Activated CD8-positive, alpha-beta T cell treated with anti-CD3 and anti-CD28 coated beads, Interleukin-2, amount 10 ng/mL, durations not matched to agents 7 days and 5 days (primary cell): Measurements from ENCODE around the gene BMAL1. TPM values are rescaled to one million over a fixed set of nuclear protein-coding genes. Genes with fewer than 3 reads are reported as not detected.

ENCODE experiments used
- ATAC-seq: fragments of 150-1000 bp; cut with Tn5 transposase; one replicate; pipeline ENCODE4 v1.10.0; 2021; ENCODE audit warnings: moderate library complexity
- CTCF ChIA-PET: fragments of 350-600 bp; sonication (Branson Sonifier 250); formaldehyde crosslinking; loops from one replicate; lab custom pipeline; 2021; ENCODE audit warnings: antibody characterized with exemption; lab: Charles Lee
- POLR2A ChIA-PET: fragments of 350-600 bp; sonication (Branson Sonifier 250); formaldehyde crosslinking; loops from one replicate; lab custom pipeline; 2021; ENCODE audit warnings: antibody characterized with exemption; lab: Charles Lee
- DNase-seq: peaks from one replicate; pipeline ENCODE4 v3.0.0-alpha.2; 2020
- H3K27ac Mint-ChIP-seq: one replicate; pipeline ENCODE4 v1.8.0; 2021; ENCODE audit warnings: mild to moderate bottlenecking, mixed read lengths
- H3K27me3 Mint-ChIP-seq: one replicate; pipeline ENCODE4 v1.8.0; 2021; ENCODE audit warnings: low read depth, mixed read lengths
- H3K36me3 Mint-ChIP-seq: one replicate; pipeline ENCODE4 v1.8.0; 2021; ENCODE audit warnings: low read depth, mixed read lengths
- H3K4me1 Mint-ChIP-seq: one replicate; pipeline ENCODE4 v1.8.0; 2021; ENCODE audit warnings: low read depth, mixed read lengths
- H3K4me3 Mint-ChIP-seq: one replicate; pipeline ENCODE4 v1.8.0; 2021; ENCODE audit warnings: mild to moderate bottlenecking, mixed read lengths
- H3K9me3 Mint-ChIP-seq: one replicate; pipeline ENCODE4 v1.8.0; 2022; ENCODE audit warnings: mixed read lengths; ENCODE audit not compliant: insufficient read depth
- total RNA-seq, 2 experiments: library from RNA; stranded (reverse); gene quantifications; one replicate each; pipeline ENCODE4 v1.2.3, GENCODE V29; 2021

The BMAL1 gene
- total RNA-seq, 2 experiments from 2014 or later: 41.1 to 53.5 TPM

GRCh38 chr11:13318498-13319295 lies 41.1 kb downstream of the BMAL1 start:
- ATAC-seq (peak; percentile 89), DNase-seq (no peak)
- Mint-ChIP-seq H3K36me3 (peaks cover 20% of the 10 kb centered on the region), H3K4me1 (peaks cover 52% of the 10 kb centered on the region), H3K4me3 (peak overlapping the region; percentile 49), H3K9me3 (no peaks in the 10 kb centered on the region), H3K27ac (peak overlapping the region; percentile 35), H3K27me3 (no peaks in the 10 kb centered on the region)
- CTCF ChIA-PET: interaction anchor here (0.9 to 4.8 kb wide), 7 partner anchors 16 to 45 kb away, joined by 3 to 34 read pairs (median 3); no protein-coding TSS in a partner anchor
- POLR2A ChIA-PET: no interaction called here

GRCh38 chr11:13320688-13321087 lies 43.1 kb downstream of the BMAL1 start:
- ChIA-PET CTCF (interaction anchor here (0.9 to 4.8 kb wide), 3 partner anchors 14 to 34 kb away, joined by 3 to 34 read pairs (median 3); no protein-coding TSS in a partner anchor), POLR2A (no interaction called here)
- Mint-ChIP-seq H3K36me3 (peaks cover 23% of the 10 kb centered on the region), H3K4me3 (no peak overlapping the region), H3K4me1 (peaks cover 44% of the 10 kb centered on the region), H3K27me3 (no peaks in the 10 kb centered on the region), H3K27ac (peak overlapping the region; percentile 3), H3K9me3 (no peaks in the 10 kb centered on the region)
- DNase-seq: no peak
- ATAC-seq: no peak

- H3K36me3 Mint-ChIP-seq: peaks cover 23% of the 10 kb centered on the region
- ChIA-PET POLR2A (no interaction called here), CTCF (interaction anchor here (4.8 kb wide), 1 partner anchor 14 kb away, joined by 34 read pairs; no protein-coding TSS in a partner anchor)
- DNase-seq: no peak
- no peaks in the 10 kb centered on the region for H3K27me3 Mint-ChIP-seq
- no peak overlapping the region for H3K4me3 Mint-ChIP-seq
- no peaks in the 10 kb centered on the region for H3K9me3 Mint-ChIP-seq
- peaks cover 38% of the 10 kb centered on the region for H3K4me1 Mint-ChIP-seq
- no peak for ATAC-seq
- H3K27ac Mint-ChIP-seq: no peak overlapping the region
Measured at GRCh38 chr11:13321431-13321830, 43.8 kb downstream of the BMAL1 start.

GRCh38 chr11:13324141-13324540 lies 46.6 kb downstream of the BMAL1 start:
- ATAC-seq: no peak
- ChIA-PET POLR2A (no interaction called here), CTCF (interaction anchor here (0.8 kb wide), 1 partner anchor 12 kb away, joined by 3 read pairs; no protein-coding TSS in a partner anchor)
- Mint-ChIP-seq H3K4me1 (peaks cover 18% of the 10 kb centered on the region), H3K4me3 (no peak overlapping the region), H3K36me3 (peaks cover 38% of the 10 kb centered on the region), H3K27ac (no peak overlapping the region), H3K27me3 (no peaks in the 10 kb centered on the region), H3K9me3 (no peaks in the 10 kb centered on the region)
- DNase-seq: no peak

- no peak overlapping the region for H3K4me3 Mint-ChIP-seq
- H3K36me3 Mint-ChIP-seq: peaks cover 41% of the 10 kb centered on the region
- ChIA-PET CTCF (interaction anchor here (0.8 kb wide), 1 partner anchor 11 kb away, joined by 3 read pairs; no protein-coding TSS in a partner anchor), POLR2A (no interaction called here)
- ATAC-seq (no peak), DNase-seq (no peak)
- no peaks in the 10 kb centered on the region for H3K27me3 Mint-ChIP-seq
- peaks cover 18% of the 10 kb centered on the region for H3K4me1 Mint-ChIP-seq
- H3K9me3 Mint-ChIP-seq: no peaks in the 10 kb centered on the region
- H3K27ac Mint-ChIP-seq: no peak overlapping the region
Measured at GRCh38 chr11:13324709-13325108, 47.1 kb downstream of the BMAL1 start.

GRCh38 chr11:13327421-13327820 lies 49.8 kb downstream of the BMAL1 start:
- peak overlapping the region; percentile 16 for H3K27ac Mint-ChIP-seq
- ChIA-PET CTCF (interaction anchor here (0.8 to 1.0 kb wide), 2 partner anchors 8 to 44 kb away, joined by 3 to 7 read pairs; no protein-coding TSS in a partner anchor), POLR2A (no interaction called here)
- no peaks in the 10 kb centered on the region for H3K9me3 Mint-ChIP-seq
- ATAC-seq (no peak), DNase-seq (no peak)
- peaks cover 11% of the 10 kb centered on the region for H3K4me1 Mint-ChIP-seq
- H3K27me3 Mint-ChIP-seq: no peaks in the 10 kb centered on the region
- H3K36me3 Mint-ChIP-seq: peaks cover 32% of the 10 kb centered on the region
- H3K4me3 Mint-ChIP-seq: no peak overlapping the region

- no peak for DNase-seq
- Mint-ChIP-seq H3K36me3 (peaks cover 35% of the 10 kb centered on the region), H3K9me3 (no peaks in the 10 kb centered on the region), H3K27ac (no peak overlapping the region), H3K4me3 (no peak overlapping the region), H3K27me3 (no peaks in the 10 kb centered on the region), H3K4me1 (peaks cover 20% of the 10 kb centered on the region)
- POLR2A ChIA-PET: no interaction called here
- ATAC-seq: no peak
- CTCF ChIA-PET: interaction anchor here (0.8 kb wide), 1 partner anchor 30 kb away, joined by 3 read pairs; no protein-coding TSS in a partner anchor
Measured at GRCh38 chr11:13328286-13328685, 50.7 kb downstream of the BMAL1 start.

- Mint-ChIP-seq H3K36me3 (peaks cover 27% of the 10 kb centered on the region), H3K4me1 (peaks cover 27% of the 10 kb centered on the region), H3K4me3 (no peak overlapping the region), H3K27ac (no peak overlapping the region), H3K27me3 (no peaks in the 10 kb centered on the region), H3K9me3 (no peaks in the 10 kb centered on the region)
- DNase-seq: no peak
- no peak for ATAC-seq
- POLR2A ChIA-PET: interaction anchor here (0.9 kb wide), 1 partner anchor 15 kb away, joined by 3 read pairs; no protein-coding TSS in a partner anchor
- CTCF ChIA-PET: no interaction called here
Measured at GRCh38 chr11:13329670-13330356, 52.2 kb downstream of the BMAL1 start.

GRCh38 chr11:13332124-13332523 lies 54.5 kb downstream of the BMAL1 start:
- ATAC-seq: no peak
- H3K4me3 Mint-ChIP-seq: no peak overlapping the region
- POLR2A ChIA-PET: interaction anchor here (0.5 kb wide), 1 partner anchor 24 kb away, joined by 3 read pairs; no protein-coding TSS in a partner anchor
- H3K4me1 Mint-ChIP-seq: peaks cover 41% of the 10 kb centered on the region
- no peaks in the 10 kb centered on the region for H3K27me3 Mint-ChIP-seq
- DNase-seq: no peak
- CTCF ChIA-PET: interaction anchor here (1.4 to 5.6 kb wide), 3 partner anchors 13 to 123 kb away, joined by 3 to 47 read pairs (median 44); no protein-coding TSS in a partner anchor
- no peak overlapping the region for H3K27ac Mint-ChIP-seq
- H3K9me3 Mint-ChIP-seq: no peaks in the 10 kb centered on the region
- H3K36me3 Mint-ChIP-seq: peaks cover 26% of the 10 kb centered on the region

GRCh38 chr11:13333456-13333957 lies 55.9 kb downstream of the BMAL1 start:
- Mint-ChIP-seq H3K4me1 (peaks cover 52% of the 10 kb centered on the region), H3K27me3 (no peaks in the 10 kb centered on the region), H3K9me3 (no peaks in the 10 kb centered on the region), H3K36me3 (peaks cover 16% of the 10 kb centered on the region), H3K4me3 (no peak overlapping the region), H3K27ac (peak overlapping the region; percentile 47)
- ChIA-PET POLR2A (no interaction called here), CTCF (interaction anchor here (0.7 to 5.6 kb wide), 8 partner anchors 12 to 370 kb away, joined by 3 to 47 read pairs (median 16); no protein-coding TSS in a partner anchor)
- ATAC-seq (no peak), DNase-seq (no peak)

GRCh38 chr11:13334034-13334786 lies 56.6 kb downstream of the BMAL1 start:
- ChIA-PET POLR2A (no interaction called here), CTCF (interaction anchor here (0.7 to 5.6 kb wide), 20 partner anchors 11 to 151 kb away, joined by 3 to 55 read pairs (median 16); no protein-coding TSS in a partner anchor)
- Mint-ChIP-seq H3K4me3 (no peak overlapping the region), H3K9me3 (no peaks in the 10 kb centered on the region), H3K27ac (no peak overlapping the region), H3K36me3 (peaks cover 14% of the 10 kb centered on the region), H3K27me3 (no peaks in the 10 kb centered on the region), H3K4me1 (peaks cover 59% of the 10 kb centered on the region)
- no peak for DNase-seq
- no peak for ATAC-seq
